ENCODE results near the gene RPL18A.

DNA sequence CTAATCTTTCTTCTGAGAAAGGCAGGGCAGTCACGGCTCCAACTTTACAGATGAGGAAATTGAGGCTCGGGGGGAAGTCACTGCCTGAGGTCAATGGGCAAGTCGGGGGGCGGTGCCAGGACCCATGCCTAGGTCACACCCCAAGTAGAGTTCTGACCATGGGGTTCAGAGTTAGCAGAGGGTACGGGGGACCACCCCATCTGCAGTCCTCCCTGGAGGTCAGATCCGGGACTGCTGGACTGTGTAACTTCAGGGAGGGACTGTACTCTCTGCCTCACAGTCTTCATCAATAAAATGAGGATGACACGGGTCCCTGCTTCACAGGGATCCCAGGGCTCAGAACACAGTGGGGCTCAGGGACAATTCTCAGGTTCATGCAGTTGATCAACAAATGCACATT lies 19.8 kb downstream of the RPL18A start:
- no peak for TF ChIP-seq ZFP41 (tag by site-specific recombination; IDR thresholded peaks at IDR 0.05; ENCODE audit: borderline replicate concordance)
- TF ChIP-seq, protein P1, sequence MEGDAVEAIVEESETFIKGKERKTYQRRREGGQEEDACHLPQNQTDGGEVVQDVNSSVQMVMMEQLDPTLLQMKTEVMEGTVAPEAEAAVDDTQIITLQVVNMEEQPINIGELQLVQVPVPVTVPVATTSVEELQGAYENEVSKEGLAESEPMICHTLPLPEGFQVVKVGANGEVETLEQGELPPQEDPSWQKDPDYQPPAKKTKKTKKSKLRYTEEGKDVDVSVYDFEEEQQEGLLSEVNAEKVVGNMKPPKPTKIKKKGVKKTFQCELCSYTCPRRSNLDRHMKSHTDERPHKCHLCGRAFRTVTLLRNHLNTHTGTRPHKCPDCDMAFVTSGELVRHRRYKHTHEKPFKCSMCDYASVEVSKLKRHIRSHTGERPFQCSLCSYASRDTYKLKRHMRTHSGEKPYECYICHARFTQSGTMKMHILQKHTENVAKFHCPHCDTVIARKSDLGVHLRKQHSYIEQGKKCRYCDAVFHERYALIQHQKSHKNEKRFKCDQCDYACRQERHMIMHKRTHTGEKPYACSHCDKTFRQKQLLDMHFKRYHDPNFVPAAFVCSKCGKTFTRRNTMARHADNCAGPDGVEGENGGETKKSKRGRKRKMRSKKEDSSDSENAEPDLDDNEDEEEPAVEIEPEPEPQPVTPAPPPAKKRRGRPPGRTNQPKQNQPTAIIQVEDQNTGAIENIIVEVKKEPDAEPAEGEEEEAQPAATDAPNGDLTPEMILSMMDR (tag by site-specific recombination; IDR thresholded peaks at IDR 0.05), result no peak
- no peak for TF ChIP-seq ZEB2 (tag by site-specific recombination; IDR thresholded peaks at IDR 0.05)
- no peak for TF ChIP-seq ZNF335 (tag by site-specific recombination; conservative IDR thresholded peaks at IDR 0.05)
- TF ChIP-seq, protein P2, sequence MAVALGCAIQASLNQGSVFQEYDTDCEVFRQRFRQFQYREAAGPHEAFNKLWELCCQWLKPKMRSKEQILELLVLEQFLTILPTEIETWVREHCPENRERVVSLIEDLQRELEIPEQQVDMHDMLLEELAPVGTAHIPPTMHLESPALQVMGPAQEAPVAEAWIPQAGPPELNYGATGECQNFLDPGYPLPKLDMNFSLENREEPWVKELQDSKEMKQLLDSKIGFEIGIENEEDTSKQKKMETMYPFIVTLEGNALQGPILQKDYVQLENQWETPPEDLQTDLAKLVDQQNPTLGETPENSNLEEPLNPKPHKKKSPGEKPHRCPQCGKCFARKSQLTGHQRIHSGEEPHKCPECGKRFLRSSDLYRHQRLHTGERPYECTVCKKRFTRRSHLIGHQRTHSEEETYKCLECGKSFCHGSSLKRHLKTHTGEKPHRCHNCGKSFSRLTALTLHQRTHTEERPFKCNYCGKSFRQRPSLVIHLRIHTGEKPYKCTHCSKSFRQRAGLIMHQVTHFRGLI (tag by site-specific recombination; IDR thresholded peaks at IDR 0.05), result no peak
- TF ChIP-seq ZNF274 (IDR thresholded peaks at IDR 0.05; ENCODE audit: low read length), result no peak
- no peak for TF ChIP-seq ZNF274 (tag by site-specific recombination; IDR thresholded peaks at IDR 0.05; ENCODE audit: borderline replicate concordance)
- no peak for TF ChIP-seq PRDM1 (tag by site-specific recombination; IDR thresholded peaks at IDR 0.05)
- no peak for TF ChIP-seq ZNF248 (tag by site-specific recombination; IDR thresholded peaks at IDR 0.05)
- TF ChIP-seq ZNF501 (tag by site-specific recombination; IDR thresholded peaks at IDR 0.05), result no peak
- TF ChIP-seq, protein P3, sequence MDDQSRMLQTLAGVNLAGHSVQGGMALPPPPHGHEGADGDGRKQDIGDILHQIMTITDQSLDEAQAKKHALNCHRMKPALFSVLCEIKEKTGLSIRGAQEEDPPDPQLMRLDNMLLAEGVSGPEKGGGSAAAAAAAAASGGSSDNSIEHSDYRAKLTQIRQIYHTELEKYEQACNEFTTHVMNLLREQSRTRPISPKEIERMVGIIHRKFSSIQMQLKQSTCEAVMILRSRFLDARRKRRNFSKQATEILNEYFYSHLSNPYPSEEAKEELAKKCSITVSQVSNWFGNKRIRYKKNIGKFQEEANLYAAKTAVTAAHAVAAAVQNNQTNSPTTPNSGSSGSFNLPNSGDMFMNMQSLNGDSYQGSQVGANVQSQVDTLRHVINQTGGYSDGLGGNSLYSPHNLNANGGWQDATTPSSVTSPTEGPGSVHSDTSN (CRISPR knock-in tag; IDR thresholded peaks at IDR 0.05), result no peak
- no peak for TF ChIP-seq ZNF530 (tag by site-specific recombination; IDR thresholded peaks at IDR 0.05; ENCODE audit: low read depth)

All from HEK293 (cell line).